ENCODE data around the gene SOX11. TPM values are rescaled to one million over a fixed set of nuclear protein-coding genes. Genes with fewer than 3 reads are reported as not detected.
A peak's percentile ranks its signal among the peaks of the same experiment; 100 is the strongest.
"Not testable (repeated sequence)": the region's sequence is repeated elsewhere in the genome, so short reads cannot be mapped to it uniquely, and the experiment has no call there.

Gene SOX11
- 10 to 100 TPM; 14.7 to 22.6 (median 20.8) TPM for polyA plus RNA-seq (ENCODE audit: insufficient read length in 4 of 4)

- DNase-seq (ENCODE audit: low read depth in 4 of 4, low spot score in 2 of 4): peak; percentile 90 to 96 (median 94)
Measured at GRCh38 chr2:5691985-5692529, at the start of gene SOX11. Gene SOX11, plus strand, starts transcription at chr2:5692384. Its CDS starts 338 bp downstream, at chr2:5692722.

GRCh38 chr2:5652734-5653133 is 39.5 kb upstream of the SOX11 start:
- not testable (repeated sequence) for DNase-seq (ENCODE audit: low read depth in 4 of 4, low spot score in 2 of 4)

GRCh38 chr2:5653756-5654155 is 38.4 kb upstream of the SOX11 start:
- not testable (repeated sequence) for DNase-seq (ENCODE audit: low read depth in 4 of 4, low spot score in 2 of 4)

- no peak for DNase-seq (ENCODE audit: low read depth in 4 of 4, low spot score in 2 of 4)
Measured at GRCh38 chr2:5657231-5657630, 35.0 kb upstream of the SOX11 start.

GRCh38 chr2:5660591-5660990 is 31.6 kb upstream of the SOX11 start:
- no peak for DNase-seq (ENCODE audit: low read depth in 4 of 4, low spot score in 2 of 4)

- DNase-seq (ENCODE audit: low read depth in 4 of 4, low spot score in 2 of 4): no peak
Measured at GRCh38 chr2:5661362-5661761, 30.8 kb upstream of the SOX11 start.

- no peak for DNase-seq (ENCODE audit: low read depth in 4 of 4, low spot score in 2 of 4)
Measured at GRCh38 chr2:5664278-5664681, 27.9 kb upstream of the SOX11 start.

GRCh38 chr2:5665066-5665465 is 27.1 kb upstream of the SOX11 start:
- DNase-seq (ENCODE audit: low read depth in 4 of 4, low spot score in 2 of 4): no peak

GRCh38 chr2:5666798-5667197 is 25.4 kb upstream of the SOX11 start:
- no peak for DNase-seq (ENCODE audit: low read depth in 4 of 4, low spot score in 2 of 4)

- not testable (repeated sequence) for DNase-seq (ENCODE audit: low read depth in 4 of 4, low spot score in 2 of 4)
Measured at GRCh38 chr2:5667655-5668054, 24.5 kb upstream of the SOX11 start.

- DNase-seq (ENCODE audit: low read depth in 4 of 4, low spot score in 2 of 4): no peak
Measured at GRCh38 chr2:5668682-5669250, 23.4 kb upstream of the SOX11 start.

GRCh38 chr2:5672749-5673144 is 19.4 kb upstream of the SOX11 start:
- DNase-seq (ENCODE audit: low read depth in 4 of 4, low spot score in 2 of 4): no peak

- DNase-seq (ENCODE audit: low read depth in 4 of 4, low spot score in 2 of 4): no peak
Measured at GRCh38 chr2:5673145-5674025, 18.8 kb upstream of the SOX11 start.

- DNase-seq (ENCODE audit: low read depth in 4 of 4, low spot score in 2 of 4): no peak
Measured at GRCh38 chr2:5674026-5674340, 18.2 kb upstream of the SOX11 start.

- no peak for DNase-seq (ENCODE audit: low read depth in 4 of 4, low spot score in 2 of 4)
Measured at GRCh38 chr2:5677133-5677532, 15.1 kb upstream of the SOX11 start.

GRCh38 chr2:5683471-5683870 is 8.7 kb upstream of the SOX11 start:
- no peak for DNase-seq (ENCODE audit: low read depth in 4 of 4, low spot score in 2 of 4)

GRCh38 chr2:5685225-5685624 is 7.0 kb upstream of the SOX11 start:
- no peak for DNase-seq (ENCODE audit: low read depth in 4 of 4, low spot score in 2 of 4)

- DNase-seq (ENCODE audit: low read depth in 4 of 4, low spot score in 2 of 4): no peak
Measured at GRCh38 chr2:5686068-5686467, 6.1 kb upstream of the SOX11 start.

GRCh38 chr2:5686536-5686935 is 5.6 kb upstream of the SOX11 start:
- no peak for DNase-seq (ENCODE audit: low read depth in 4 of 4, low spot score in 2 of 4)

GRCh38 chr2:5689750-5690149 is 2.4 kb upstream of the SOX11 start:
- DNase-seq (ENCODE audit: low read depth in 4 of 4, low spot score in 2 of 4): no peak

- peak in 2 of 4 donors; percentile 17 to 56 for DNase-seq (ENCODE audit: low read depth in 4 of 4, low spot score in 2 of 4)
Measured at GRCh38 chr2:5690286-5690685, 1.9 kb upstream of the SOX11 start.

- peak in 3 of 4 donors; percentile 27 to 75 (median 37) for DNase-seq (ENCODE audit: low read depth in 4 of 4, low spot score in 2 of 4)
Measured at GRCh38 chr2:5690718-5691220, 1.4 kb upstream of the SOX11 start.
